Mucosa of rectum (tissue), 2 donors: ENCODE data around the gene C1GALT1C1L.
A peak's percentile ranks its signal among the peaks of the same experiment; 100 is the strongest.

Experiments used
- H3K27ac ChIP-seq, 2 donors: one replicate each; pipeline ENCODE4 v1.7.0; 2013; ENCODE audit warnings: inconsistent platforms in 2 of 2, low read depth in 2 of 2, low read length in 2 of 2
- H3K27me3 ChIP-seq, 2 donors: one replicate each; pipeline ENCODE4 v1.7.0; 2013; ENCODE audit warnings: low read length in 2 of 2; ENCODE audit not compliant: control insufficient read depth in 2 of 2, insufficient read depth in 2 of 2
- H3K36me3 ChIP-seq, 2 donors: one replicate each; pipeline ENCODE4 v1.7.0; 2013; ENCODE audit warnings: low read length in 2 of 2; ENCODE audit not compliant: control insufficient read depth in 2 of 2, insufficient read depth in 2 of 2
- H3K4me1 ChIP-seq, 2 donors: one replicate each; pipeline ENCODE4 v1.7.0; 2013; ENCODE audit warnings: low read length in 2 of 2, mild to moderate bottlenecking in 1 of 2; ENCODE audit not compliant: control insufficient read depth in 2 of 2, insufficient read depth in 2 of 2
- H3K4me3 ChIP-seq, 2 donors: one replicate each; pipeline ENCODE4 v1.7.0; 2013; ENCODE audit warnings: low read length in 2 of 2
- H3K9ac ChIP-seq, 2 donors: one replicate each; pipeline ENCODE4 v1.7.0; 2013; ENCODE audit warnings: low read length in 2 of 2, low read depth in 1 of 2, mild to moderate bottlenecking in 1 of 2
- H3K9me3 ChIP-seq, 2 donors: one replicate each; pipeline ENCODE4 v1.7.0; 2013; ENCODE audit warnings: low read length in 2 of 2; ENCODE audit not compliant: control insufficient read depth in 2 of 2
- donor health status: healthy.
- donor health status: Normal muscosa, but diverticular disease.

The C1GALT1C1L gene

DNA sequence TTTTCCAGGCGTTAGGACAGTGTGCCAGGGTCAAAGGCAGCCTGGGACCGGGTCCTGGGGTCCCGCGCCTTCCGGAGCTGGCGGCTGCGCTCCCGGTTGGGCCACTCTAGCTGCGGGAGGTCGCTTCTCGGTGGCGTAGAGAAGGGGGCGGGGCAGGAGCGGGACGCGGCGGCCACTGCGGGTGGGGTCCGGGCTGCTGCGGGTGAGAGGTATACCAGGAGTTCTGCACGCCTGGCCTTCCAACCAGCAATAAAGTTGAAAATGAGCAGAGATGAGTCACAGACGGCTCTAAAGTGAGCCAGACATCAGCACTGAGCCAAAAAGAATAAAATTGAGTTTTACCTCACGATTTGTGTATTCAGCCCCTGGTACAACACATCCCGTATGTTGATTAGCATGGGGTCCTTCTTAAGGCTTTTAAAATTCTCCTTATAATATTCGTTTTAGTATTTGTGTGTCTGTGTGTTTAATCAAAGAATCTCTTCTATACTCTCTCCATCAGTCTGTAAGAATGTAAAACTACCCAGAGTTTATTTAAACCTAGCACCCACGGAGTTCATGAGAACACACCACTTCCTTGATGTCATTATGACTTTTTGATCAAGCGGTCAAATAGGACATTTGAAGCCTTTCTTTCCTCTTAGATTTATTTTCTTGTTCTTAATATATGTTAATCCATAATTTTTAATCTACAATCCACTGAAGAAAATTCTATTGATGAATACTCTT lies at the start of gene C1GALT1C1L:
Gene C1GALT1C1L (minus strand): TSS at position 108 of the 729 bp plus-strand sequence. CDS start 107 bp downstream, at position 1.
- no peaks in the 10 kb centered on the region for H3K27me3 ChIP-seq
- peak within 1 kb of the TSS; percentile 63 to 72 for H3K4me3 ChIP-seq
- H3K9ac ChIP-seq: peak within 1 kb of the TSS in 1 of 2 donors; percentile 50
- H3K9me3 ChIP-seq: no peaks in the 10 kb centered on the region
- no peak within 1 kb of the TSS for H3K27ac ChIP-seq
- no peaks in the 10 kb centered on the region for H3K36me3 ChIP-seq
- H3K4me1 ChIP-seq: peaks cover 0 to 2% of the 10 kb centered on the region in 2 donors

DNA sequence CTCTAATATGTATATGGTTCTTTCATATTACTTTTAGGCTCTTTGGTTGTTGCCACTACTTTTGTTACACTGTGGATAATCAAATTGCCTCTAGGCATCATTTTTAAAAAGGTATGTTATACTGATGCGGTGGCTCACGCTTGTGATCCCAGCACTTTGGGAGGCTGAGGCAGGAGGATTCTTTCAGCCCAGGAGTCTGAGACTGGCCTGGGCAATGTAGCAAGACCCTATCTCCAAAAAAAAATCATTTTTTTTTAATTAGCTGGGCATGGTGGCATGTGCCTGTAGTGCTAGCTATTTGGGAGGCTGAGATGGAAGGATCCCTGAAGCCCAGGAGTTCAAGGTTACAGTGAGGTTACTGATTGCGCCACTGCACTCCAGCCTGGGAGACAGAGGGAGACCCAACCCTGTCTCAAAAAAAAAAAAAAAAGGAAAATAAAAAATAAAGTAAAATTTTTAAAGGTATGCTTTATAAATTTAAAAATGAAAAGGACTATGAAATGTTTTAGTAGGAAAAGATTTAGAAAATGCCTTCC lies 49.5 kb upstream of the C1GALT1C1L start:
- Histone ChIP-seq H3K9ac (no peak overlapping the region), H3K4me1 (no peaks in the 10 kb centered on the region), H3K36me3 (no peaks in the 10 kb centered on the region), H3K27me3 (no peaks in the 10 kb centered on the region), H3K27ac (no peak overlapping the region), H3K9me3 (no peaks in the 10 kb centered on the region), H3K4me3 (no peak overlapping the region)

DNA sequence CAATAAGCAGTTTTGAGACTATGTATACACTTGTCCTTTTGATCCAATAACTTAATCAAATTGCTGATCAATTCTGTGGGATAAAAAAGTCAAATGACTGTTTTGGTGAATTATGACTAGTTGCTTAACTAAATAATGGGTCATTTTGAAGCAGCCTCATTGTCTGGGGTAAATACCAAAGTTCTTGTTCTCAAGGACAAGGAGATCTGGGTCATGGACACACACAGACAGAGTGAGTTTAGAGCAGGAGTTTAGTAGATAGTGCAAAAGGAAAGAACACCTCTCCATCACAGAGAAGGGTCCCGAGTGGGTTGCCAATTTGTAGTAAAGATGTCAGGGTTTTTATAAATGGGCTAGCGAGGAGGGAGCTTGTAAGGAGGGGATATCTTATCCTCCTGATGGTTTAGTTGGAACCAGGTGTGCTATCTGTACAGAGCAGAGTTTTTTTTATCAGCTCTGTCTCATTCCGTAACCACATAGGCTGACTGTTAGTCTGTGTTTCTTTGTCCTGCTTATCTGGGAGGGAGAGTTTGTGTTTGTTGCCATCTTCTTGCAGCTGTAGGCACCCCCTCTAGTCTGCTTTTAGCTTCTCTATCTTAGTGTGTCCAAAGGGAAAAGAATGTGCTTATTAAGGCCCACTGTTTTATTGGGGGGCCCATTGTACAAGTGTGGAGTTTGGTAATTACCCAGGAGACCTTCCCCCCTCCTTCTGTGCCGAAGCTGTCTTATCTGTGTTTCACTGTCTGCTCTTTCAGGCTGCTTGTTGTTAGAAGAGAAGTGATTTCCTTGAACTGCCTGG lies 48.7 kb upstream of the C1GALT1C1L start:
- Histone ChIP-seq H3K36me3 (no peaks in the 10 kb centered on the region), H3K9ac (no peak overlapping the region), H3K4me1 (no peaks in the 10 kb centered on the region), H3K27ac (no peak overlapping the region), H3K9me3 (no peaks in the 10 kb centered on the region), H3K27me3 (no peaks in the 10 kb centered on the region), H3K4me3 (no peak overlapping the region)

DNA sequence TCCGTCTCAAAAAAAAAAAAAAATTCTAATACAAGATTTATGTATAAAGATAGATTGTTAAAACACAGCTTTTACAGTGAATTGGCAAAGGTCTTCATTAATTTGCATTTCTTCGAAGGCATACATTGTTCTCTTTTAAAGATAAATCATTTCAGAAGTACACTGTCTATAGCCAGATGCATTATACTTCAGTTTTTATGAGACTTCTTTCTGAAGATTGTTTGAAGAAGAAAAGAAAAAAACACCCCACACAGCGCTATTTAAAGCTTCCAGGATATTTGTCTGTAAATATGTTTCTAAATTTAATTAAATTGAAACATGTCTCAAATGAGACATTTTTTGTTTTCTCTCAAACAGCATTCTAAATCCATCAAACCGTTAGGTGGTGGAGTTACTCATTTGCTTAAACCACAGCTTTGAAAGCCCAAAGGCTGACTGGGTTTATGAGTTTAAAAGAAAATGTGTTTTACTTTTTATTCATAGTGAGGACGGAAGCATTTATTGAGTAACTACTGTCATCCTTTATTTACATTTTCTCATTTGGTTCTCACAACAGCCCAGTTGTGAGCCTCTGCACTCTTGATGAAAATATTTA lies 42.4 kb upstream of the C1GALT1C1L start:
- Histone ChIP-seq H3K4me3 (no peak overlapping the region), H3K27ac (no peak overlapping the region), H3K36me3 (no peaks in the 10 kb centered on the region), H3K9me3 (no peaks in the 10 kb centered on the region), H3K4me1 (no peaks in the 10 kb centered on the region), H3K9ac (no peak overlapping the region), H3K27me3 (no peaks in the 10 kb centered on the region)

DNA sequence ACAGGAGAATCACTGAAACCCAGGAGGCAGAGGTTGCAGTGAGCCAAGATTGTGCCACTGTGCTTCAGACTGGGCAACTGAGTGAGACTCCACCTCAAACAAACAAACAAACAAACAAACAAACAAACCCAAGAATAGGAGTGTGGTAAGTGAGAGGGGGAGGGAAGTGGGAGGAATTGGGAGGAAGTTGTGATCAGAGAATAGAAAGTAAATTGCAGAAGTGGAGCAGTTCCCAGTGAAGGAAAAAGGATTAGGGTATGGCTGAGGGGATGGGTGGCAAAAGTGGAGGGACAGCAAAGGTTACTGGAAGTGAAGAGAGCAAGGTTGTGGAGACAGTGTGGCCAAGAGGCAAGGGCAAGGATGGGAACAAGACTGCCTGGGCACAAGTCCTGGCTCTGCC lies 41.1 kb upstream of the C1GALT1C1L start:
- Histone ChIP-seq H3K27me3 (no peaks in the 10 kb centered on the region), H3K27ac (no peak overlapping the region), H3K4me3 (no peak overlapping the region), H3K36me3 (no peaks in the 10 kb centered on the region), H3K9ac (no peak overlapping the region), H3K4me1 (no peaks in the 10 kb centered on the region), H3K9me3 (no peaks in the 10 kb centered on the region)

DNA sequence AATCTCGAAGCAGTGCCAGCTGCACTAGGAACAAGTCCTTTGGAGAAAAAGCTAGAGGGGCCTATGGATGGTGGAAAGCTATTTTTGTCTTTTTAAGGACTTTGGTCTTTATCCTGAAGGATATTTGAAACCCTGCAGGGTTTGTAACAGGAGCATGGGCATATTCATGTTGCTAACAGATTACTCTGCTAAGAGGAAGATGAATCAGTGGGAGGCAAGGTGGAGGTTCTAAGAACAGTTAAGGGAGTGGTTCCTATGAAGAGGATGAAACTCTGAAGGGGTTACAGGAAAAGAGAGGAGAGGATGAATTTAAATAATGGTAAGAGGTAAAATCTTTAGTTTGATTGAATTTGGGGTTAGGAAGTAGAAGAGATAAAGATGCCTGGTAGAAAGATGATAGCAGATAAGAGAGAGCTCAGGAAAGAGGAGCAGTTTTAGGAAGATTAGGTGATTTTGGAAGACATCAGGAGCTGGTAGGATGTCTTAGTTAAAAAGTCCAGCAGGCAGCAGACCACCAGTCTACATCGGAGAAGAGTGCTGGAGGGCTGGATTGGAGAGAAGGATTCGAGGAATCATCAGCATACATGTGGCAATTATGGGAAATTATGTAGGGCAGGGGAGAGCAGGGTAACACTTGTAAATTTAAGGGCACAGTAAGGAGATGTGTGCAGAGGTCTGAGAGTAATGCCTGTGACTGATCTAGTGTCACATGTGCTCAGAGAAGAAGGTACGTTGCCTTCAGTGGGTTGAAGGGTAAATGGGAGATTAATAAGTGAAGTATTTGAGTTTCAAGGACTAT lies 39.3 kb upstream of the C1GALT1C1L start:
- no peak overlapping the region for H3K4me3 ChIP-seq
- no peaks in the 10 kb centered on the region for H3K4me1 ChIP-seq
- H3K9ac ChIP-seq: no peak overlapping the region
- no peaks in the 10 kb centered on the region for H3K36me3 ChIP-seq
- H3K9me3 ChIP-seq: no peaks in the 10 kb centered on the region
- H3K27me3 ChIP-seq: no peaks in the 10 kb centered on the region
- H3K27ac ChIP-seq: no peak overlapping the region

DNA sequence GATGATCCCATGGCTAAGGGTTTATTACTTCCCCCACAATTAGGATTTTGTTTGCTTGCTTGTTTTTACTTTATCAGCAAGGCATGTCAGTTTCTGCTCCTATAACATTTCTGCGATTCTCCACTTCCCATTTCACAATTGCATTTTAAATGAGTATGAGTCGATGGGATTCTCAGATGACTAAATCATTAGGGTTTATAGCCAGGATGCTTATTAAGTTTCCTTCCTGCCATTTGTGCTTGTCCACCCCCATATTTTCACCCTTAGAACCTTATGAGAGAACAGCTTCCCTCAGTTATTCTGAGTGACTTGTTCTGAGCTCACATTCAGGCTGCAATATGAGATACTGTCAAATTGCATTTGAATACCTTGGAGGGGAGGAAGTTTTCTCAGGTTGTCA lies 37.9 kb upstream of the C1GALT1C1L start:
- Histone ChIP-seq H3K27me3 (no peaks in the 10 kb centered on the region), H3K27ac (no peak overlapping the region), H3K9me3 (no peaks in the 10 kb centered on the region), H3K4me3 (no peak overlapping the region), H3K9ac (no peak overlapping the region), H3K36me3 (no peaks in the 10 kb centered on the region), H3K4me1 (no peaks in the 10 kb centered on the region)

DNA sequence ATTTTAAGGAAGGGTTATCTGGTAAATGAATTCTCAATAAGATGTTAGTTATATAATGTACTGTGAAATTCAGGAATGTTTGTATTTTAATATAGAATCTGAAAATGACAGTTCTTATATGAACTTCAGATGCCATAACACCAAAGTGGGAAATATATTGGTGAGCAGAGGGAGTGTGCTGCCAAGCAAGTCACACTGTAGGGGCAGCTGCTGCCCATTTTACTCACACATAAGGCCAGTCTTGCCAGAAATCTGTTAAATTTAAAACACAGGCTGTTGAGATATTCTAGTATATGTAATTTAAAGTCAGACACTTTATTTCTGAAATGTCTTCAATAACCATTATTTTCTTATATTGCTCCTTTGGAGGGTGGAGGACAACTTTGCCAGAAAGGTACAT lies 34.6 kb upstream of the C1GALT1C1L start:
- H3K9me3 ChIP-seq: no peaks in the 10 kb centered on the region
- H3K4me3 ChIP-seq: no peak overlapping the region
- H3K27me3 ChIP-seq: no peaks in the 10 kb centered on the region
- H3K27ac ChIP-seq: no peak overlapping the region
- no peaks in the 10 kb centered on the region for H3K36me3 ChIP-seq
- H3K4me1 ChIP-seq: no peaks in the 10 kb centered on the region
- H3K9ac ChIP-seq: no peak overlapping the region

DNA sequence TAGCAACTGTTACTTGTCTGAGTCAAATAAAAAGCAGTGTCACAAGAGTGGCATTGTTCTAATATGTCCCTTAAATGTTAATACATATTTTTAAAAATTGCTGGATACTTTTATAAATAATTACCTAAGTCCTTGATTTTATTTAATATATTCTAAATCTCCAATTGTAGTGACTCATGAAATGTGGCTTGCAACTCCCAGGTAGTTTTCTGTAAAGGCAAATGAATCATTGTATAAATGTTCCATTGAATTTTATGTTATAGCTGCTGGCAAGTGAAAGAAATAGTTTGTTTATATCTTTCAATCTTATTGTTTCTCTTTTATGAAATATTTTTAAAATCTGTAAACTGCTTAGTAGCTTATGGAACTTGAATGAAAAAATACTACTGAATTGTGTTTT lies 32.7 kb upstream of the C1GALT1C1L start:
- no peak overlapping the region for H3K27ac ChIP-seq
- H3K4me1 ChIP-seq: no peaks in the 10 kb centered on the region
- no peaks in the 10 kb centered on the region for H3K36me3 ChIP-seq
- no peak overlapping the region for H3K4me3 ChIP-seq
- H3K9me3 ChIP-seq: no peaks in the 10 kb centered on the region
- H3K9ac ChIP-seq: no peak overlapping the region
- H3K27me3 ChIP-seq: no peaks in the 10 kb centered on the region
